ENCODE measurements around the gene TTLL1. TPM values are rescaled to one million over a fixed set of nuclear protein-coding genes. Genes with fewer than 3 reads are reported as not detected.

TTLL1 gene
- total RNA-seq, 1 experiment from 2014 or later = 4.6 TPM

GRCh38 chr22:43129426-43130425, 40.5 kb upstream of the TTLL1 start:
- H3K36me3 ChIP-seq (ENCODE audit: control insufficient read depth, insufficient read depth, low read length) = no peaks in the 10 kb centered on the region; the same call in 1 of the 2 replicates
- in situ Hi-C loops (cut with HindIII; ENCODE audit: low pct_unique_long_range_greater_than_20kb, low sequenced_read_pairs) = no loop called here
- ChIA-PET POLR2A (no interaction called here), CTCF (no interaction called here)
- no peak for DNase-seq (ENCODE audit: low read depth, low spot score)
- no peak overlapping the region for H3K4me3 ChIP-seq (ENCODE audit: low read depth in 2 of 2, low read length in 2 of 2)
- no peak overlapping the region for H3K27ac ChIP-seq (ENCODE audit: low read length)
- TF ChIP-seq REST (IDR thresholded peaks at IDR 0.05; ENCODE audit: insufficient read depth in 1 of 2, low read depth in 2 of 2, low read length in 1 of 2) (no peak), CTCF (IDR thresholded peaks at IDR 0.05) (no peak), TCF7L2 (IDR thresholded peaks at IDR 0.05; ENCODE audit: low read depth, low read length) (no peak), SIN3A (IDR thresholded peaks at IDR 0.05; ENCODE audit: borderline replicate concordance, insufficient read depth, low read depth, low read length) (no peak), POLR2AphosphoS5 (IDR thresholded peaks at IDR 0.05; ENCODE audit: low read depth, low read length) (no peak)
- BruUV-seq (replicated peaks) = no TSS peak
- no peak for ATAC-seq
- no peaks in the 10 kb centered on the region for H3K9me3 ChIP-seq (ENCODE audit: control insufficient read depth, insufficient read depth, low read depth, low read length)
- H3K27me3 ChIP-seq (ENCODE audit: control insufficient read depth, insufficient read depth, low read length) = no peaks in the 10 kb centered on the region
- intact Hi-C loops (cut with micrococcal nuclease; ENCODE audit: unreplicated experiment) = no loop called here
- H3K4me1 ChIP-seq (ENCODE audit: control insufficient read depth, insufficient read depth, low read length) = peaks cover 4% of the 10 kb centered on the region

- ATAC-seq = no peak
Observed at GRCh38 chr22:43128928-43129424, 39.8 kb upstream of the TTLL1 start.

More at GRCh38 chr22:43128928-43129424, 39.8 kb upstream of the TTLL1 start:
- peaks cover 4% of the 10 kb centered on the region for H3K4me1 ChIP-seq (ENCODE audit: control insufficient read depth, insufficient read depth, low read length)
- ChIA-PET POLR2A (no interaction called here), CTCF (no interaction called here)
- intact Hi-C loops (cut with micrococcal nuclease; ENCODE audit: unreplicated experiment) (no loop called here), in situ Hi-C loops (cut with HindIII; ENCODE audit: low pct_unique_long_range_greater_than_20kb, low sequenced_read_pairs) (no loop called here)
- H3K36me3 ChIP-seq (ENCODE audit: control insufficient read depth, insufficient read depth, low read length) = no peaks in the 10 kb centered on the region; the same call in 1 of the 2 replicates
- H3K27me3 ChIP-seq (ENCODE audit: control insufficient read depth, insufficient read depth, low read length) = no peaks in the 10 kb centered on the region
- BruUV-seq (replicated peaks) = no TSS peak
- TF ChIP-seq CTCF (IDR thresholded peaks at IDR 0.05) (no peak), SIN3A (IDR thresholded peaks at IDR 0.05; ENCODE audit: borderline replicate concordance, insufficient read depth, low read depth, low read length) (no peak), POLR2AphosphoS5 (IDR thresholded peaks at IDR 0.05; ENCODE audit: low read depth, low read length) (no peak), TCF7L2 (IDR thresholded peaks at IDR 0.05; ENCODE audit: low read depth, low read length) (no peak), REST (IDR thresholded peaks at IDR 0.05; ENCODE audit: insufficient read depth in 1 of 2, low read depth in 2 of 2, low read length in 1 of 2) (no peak)
- H3K27ac ChIP-seq (ENCODE audit: low read length) = no peak overlapping the region
- H3K4me3 ChIP-seq (ENCODE audit: low read depth in 2 of 2, low read length in 2 of 2) = no peak overlapping the region
- H3K9me3 ChIP-seq (ENCODE audit: control insufficient read depth, insufficient read depth, low read depth, low read length) = no peaks in the 10 kb centered on the region
- DNase-seq (ENCODE audit: low read depth, low spot score) = no peak

Measured in Panc1 (cell line).